HUDEP-2 (cell line): ENCODE measurements around the gene SLC15A1.
"Not testable (repeated sequence)": the region's sequence is repeated elsewhere in the genome, so short reads cannot be mapped to it uniquely, and the experiment has no call there.

ENCODE experiments used
- DNase-seq, 76 experiments: peaks; one replicate each; lab custom pipeline; 2025; ENCODE audit not compliant: unreplicated experiment in 76 of 76; lab: John Stamatoyannopoulos, UW

SLC15A1 gene

DNA sequence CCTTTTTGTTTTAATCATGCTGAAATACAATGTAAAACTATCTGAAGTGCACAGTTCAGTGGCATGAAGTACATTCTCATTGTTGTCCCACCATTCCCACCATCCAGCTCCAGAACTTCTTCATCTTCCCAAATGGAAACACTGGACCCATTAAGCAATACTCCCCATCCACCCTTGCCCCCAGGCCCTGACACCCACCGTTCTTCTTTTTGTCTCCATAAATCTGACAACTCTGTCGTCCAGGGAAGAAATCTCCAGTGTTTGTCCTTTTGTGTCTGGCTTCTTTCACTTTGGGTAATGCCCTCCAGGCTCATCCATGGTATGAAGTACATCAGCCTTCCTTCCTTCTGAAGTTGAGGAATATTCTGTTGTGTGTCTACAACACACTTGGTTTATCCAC is 2.6 kb upstream of the SLC15A1 start:
- no peak for DNase-seq

DNA sequence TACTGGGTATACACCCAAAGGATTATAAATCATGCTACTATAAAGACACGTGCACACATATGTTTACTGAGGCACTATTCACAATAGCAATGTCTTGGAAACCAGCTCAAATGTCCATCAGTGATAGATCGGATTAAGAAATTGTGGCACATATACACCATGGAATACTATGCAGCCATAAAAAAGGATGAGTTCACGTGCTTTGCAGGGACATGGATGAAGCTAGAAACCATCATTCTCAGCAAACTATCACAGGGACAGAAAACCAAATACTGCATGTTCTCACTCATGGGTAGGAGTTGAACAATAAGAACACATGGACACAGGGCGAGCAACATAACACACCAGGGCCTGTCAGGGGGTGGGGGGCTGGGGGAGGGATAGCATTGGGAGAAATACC is 2.0 kb upstream of the SLC15A1 start:
- DNase-seq: not testable (repeated sequence)

DNA sequence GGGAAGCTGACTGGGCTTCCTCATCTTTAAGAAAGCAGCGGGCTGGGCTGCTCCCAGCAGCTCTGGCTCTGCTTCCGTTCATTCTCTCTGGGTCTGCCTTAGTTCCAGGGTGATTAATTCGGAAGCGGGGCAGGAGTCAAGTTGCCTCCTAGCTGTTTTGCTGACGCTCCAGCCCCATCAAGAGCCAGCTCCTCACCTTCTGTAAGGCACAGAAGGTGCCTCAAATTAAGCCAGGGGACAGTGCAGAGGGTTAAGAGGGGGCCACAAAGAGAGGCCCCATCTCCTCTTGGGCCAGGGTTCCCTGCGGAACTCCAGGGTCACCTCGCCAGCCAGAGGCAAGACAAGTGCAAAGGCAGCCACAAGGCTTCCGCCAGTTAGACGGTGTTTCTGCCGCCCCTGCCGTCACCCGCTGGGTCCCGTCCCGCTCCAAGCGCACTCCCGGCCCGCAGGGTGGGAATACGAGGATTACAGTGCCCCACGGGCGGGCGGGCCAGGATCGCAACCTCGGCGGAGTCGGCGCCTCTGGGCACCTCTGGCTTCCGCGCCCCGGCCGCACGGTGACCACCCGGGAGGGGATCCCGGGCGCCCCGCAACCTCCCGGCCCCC is 508 bp downstream of the SLC15A1 start:
- DNase-seq: no peak

DNA sequence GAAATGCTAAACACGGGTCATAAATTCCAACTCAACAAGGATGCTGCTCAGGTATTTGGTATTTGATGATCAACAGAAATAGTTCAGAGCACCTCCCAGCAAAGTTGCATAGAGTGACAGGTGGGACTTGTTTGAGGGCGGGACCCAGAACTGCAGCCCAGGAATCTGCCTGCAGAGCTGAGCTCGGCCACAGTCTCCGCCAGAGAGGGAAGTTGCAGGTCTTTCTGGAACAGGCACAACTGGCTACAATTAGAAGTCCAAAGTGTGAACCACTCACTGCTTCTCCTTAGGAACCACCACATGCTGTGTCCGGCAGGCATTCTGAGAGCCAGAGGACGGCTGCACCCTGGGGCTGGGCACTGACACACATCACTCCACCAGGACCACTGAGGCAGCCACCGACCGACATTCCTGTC is 1.1 kb downstream of the SLC15A1 start:
- no peak for DNase-seq

DNA sequence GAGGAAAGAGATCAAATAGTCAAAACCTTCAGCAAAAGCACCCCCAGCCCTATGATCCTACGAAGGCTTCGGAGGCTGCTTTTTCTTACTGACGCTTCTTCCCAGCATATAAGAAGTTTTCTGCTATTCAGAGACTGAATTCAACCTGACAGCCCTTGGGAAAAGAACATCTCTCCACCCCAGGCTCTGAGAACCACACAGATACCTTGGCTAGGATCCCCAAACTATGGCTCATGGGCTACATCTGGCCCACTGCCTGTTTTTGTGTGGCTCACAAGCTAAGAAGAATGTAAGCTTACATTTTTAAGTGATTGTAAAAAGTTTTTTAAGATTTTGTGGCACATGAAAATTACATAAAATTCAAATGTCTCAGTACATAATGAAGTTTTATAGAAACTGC is 3.0 kb downstream of the SLC15A1 start:
- DNase-seq: no peak

DNA sequence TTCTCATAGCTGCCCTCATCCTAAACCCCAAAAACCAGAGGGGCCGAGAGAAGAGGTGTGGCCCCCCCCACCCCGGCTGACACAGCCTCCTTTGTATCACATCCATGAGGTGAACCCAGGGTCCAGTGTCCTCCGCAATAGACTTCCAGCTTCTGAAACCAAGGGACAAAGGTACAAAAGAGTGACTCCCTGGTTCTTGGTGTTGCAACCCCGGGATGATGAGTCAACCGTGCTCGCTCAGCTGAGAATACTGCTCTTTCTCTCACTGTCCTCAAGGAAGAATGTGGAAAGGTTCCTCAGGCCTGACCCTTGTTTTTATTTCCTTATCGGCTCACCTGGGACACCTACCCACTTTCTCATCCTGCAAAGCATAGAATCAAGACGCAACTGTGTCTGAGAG is 5.5 kb downstream of the SLC15A1 start:
- DNase-seq: no peak

DNA sequence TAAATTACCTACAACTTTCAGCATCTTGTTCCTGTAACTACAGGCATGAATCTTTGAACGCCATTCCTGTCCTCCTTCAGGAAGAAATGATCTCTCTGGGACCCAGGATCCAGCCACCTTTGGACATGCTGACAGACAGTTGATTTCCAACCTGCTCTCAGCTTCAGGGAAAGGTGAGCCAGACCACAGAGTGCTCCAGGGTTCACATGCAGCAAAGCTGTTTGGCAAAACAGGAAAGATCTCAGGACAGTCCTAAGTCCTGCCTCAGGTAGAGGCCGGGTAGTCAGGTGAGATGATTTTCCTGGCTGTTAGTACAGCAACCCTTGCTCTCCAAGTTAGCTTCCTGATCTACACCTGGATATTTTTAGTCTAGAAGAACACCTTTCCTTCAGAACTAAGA is 9.1 kb downstream of the SLC15A1 start:
- DNase-seq: no peak

DNA sequence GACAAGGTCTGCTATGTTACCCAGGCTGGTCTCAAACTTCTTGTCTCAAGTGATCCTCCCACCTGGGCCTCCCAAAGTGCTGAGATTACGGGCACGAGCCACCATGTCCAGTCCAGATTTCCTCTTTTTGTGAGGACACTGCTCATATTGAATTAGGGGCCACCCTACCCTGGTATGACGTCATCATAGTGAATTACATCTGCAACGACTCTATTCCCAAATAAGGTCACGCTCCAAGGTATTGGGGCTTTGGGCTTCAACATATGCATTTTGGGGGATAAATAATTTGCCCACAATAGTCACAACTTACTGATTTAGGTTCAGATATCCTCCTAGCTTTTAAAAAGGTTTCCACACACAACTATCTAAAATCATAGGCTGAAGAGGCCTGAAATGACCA is 9.5 kb downstream of the SLC15A1 start:
- DNase-seq: no peak

DNA sequence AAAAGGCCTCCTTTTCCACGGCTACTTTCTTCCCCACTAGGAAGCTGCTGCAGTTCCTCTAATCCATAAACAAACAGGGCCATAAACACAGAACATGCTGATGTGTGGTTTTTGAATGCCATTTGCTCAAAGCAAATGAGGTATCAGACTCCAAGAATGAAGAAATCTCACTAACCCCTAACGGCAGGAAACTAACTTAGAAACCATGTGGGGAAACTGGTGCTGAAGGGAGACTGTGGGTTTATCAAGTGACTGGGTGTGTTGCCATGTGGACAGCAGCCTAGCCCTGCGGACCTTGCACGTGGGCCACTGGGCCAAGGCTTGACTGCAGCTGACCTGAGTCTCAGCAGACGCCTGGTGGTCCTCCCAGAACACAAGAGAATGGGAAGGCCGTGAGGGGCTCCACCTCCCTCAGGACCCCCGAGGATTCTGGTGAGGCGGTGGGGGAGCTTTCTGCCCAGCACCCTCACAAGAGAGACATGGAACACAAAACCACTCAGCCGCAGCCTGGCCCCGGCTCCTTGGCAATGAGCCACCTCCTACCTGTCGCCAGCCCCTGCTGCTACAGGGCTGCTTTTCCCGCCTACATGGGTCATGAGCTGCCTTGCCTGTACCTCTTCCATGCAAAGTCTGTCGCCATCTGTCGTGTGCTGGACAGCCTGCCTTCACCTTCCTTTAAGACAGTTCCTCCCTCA is 10.6 kb downstream of the SLC15A1 start:
- DNase-seq: no peak

DNA sequence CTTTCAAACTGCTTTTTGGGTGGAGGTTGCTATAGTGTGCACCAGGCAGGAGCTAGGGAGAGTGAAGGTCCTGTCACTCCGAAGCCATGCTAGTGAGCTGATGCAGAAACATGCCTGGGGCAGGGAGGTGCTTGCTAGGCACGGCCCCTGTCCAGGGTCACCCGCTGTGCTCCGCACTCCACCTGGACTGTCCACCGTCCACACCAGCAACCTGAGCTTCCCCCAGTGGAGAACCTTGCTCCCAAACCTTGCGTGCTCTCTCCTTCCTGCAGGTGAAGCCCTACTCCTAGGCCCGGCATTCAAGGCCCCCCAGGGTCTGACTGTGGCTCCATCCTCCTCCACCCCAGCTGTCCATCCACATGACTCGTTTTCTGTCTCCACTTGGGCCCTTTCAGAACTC is 12.3 kb downstream of the SLC15A1 start:
- no peak for DNase-seq

DNA sequence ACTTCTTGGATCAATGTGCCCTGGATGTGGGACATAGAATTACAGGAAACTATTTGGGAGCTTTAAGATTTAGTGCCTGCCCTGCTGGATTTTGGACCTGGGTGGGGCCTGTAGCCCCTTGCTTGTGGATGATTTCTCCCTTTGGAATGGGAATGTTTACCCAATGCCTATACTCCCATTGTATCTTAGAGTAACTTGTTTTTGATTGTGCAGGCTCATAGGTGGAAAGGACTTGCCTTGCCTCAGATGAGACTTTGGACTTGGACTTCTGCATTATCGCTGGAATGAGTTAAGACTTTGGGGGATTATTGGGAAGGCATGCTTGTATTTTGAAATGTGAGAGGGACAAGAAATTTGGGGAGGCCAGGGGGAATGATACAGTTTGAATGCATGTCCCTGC is 13.5 kb downstream of the SLC15A1 start:
- no peak for DNase-seq

DNA sequence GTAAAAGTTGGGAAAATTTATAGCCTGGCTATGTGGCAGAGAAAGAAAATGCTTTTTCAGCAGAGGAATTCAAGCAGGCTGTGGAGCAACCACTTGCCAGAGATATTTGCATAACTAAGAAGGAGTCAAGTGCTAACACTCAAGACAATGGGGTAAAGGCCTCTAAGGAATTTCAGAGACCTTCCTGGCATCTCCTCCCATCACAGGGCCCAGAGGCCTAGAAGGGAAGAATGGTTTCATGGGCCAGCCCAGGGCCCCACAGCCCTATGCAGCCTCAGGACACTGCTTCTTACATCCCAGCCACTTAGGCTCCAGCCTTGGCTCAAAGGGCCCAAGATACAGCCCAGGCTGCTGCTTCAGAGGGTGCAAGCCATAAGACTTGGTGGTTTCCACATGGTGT is 14.3 kb downstream of the SLC15A1 start:
- no peak for DNase-seq

DNA sequence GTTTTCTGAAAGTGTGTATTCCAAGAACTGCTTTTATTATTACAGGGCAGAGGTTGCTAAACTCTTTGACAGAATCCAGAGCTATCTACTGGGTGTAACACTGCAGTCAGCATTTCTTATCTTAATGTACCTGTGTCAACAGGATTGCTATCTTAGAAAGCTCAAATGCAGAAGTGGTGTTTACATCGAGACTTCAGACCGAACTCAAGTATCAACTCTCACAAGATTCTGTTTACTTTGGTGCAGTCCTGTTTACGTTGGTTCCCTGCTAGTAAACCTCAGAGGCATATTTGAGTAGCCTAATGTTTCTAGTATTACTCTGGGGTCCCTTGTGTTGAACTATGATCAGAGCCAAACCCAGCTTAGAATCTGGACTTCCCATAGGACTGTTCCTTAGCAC is 20.5 kb downstream of the SLC15A1 start:
- no peak for DNase-seq

DNA sequence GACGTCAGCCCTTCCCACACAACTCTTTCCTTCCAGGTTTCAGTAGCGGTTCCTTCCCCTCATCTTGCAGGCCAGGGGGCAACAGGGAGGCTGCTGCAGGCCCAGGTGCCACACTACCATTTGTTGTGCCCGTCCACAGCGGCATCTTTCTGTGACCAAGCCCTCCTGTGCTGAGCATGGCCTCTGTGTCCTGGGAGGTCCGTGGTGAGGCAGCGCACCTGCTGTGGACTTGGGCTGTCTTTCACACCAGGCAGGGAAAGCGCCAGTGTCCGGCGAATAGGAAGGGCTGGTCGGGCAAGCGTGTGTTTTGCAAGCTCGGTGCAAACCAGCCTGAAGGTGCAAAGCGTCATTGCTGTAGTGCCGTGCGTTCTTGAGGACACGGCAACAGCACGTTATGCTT is 21.4 kb downstream of the SLC15A1 start:
- DNase-seq: no peak

DNA sequence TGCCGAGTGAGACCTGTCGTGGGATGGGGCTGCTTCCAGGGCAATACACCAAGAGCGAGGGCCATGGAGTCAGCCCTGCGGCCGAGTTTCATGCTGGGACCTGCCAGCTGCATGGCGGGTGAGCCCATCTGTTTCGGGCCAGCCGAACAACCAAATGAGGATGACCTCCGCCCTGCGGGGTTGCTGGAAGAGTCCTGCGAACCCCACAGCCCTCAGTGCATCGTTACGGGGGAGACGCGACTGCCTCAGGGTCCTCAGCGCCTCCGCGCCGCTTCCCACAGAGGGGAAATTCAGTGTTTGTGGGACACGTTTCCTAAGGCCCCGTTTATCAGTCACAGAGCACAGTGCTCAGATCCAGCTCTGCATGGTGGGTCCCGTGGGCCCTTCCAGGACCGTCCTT is 22.0 kb downstream of the SLC15A1 start:
- no peak for DNase-seq

DNA sequence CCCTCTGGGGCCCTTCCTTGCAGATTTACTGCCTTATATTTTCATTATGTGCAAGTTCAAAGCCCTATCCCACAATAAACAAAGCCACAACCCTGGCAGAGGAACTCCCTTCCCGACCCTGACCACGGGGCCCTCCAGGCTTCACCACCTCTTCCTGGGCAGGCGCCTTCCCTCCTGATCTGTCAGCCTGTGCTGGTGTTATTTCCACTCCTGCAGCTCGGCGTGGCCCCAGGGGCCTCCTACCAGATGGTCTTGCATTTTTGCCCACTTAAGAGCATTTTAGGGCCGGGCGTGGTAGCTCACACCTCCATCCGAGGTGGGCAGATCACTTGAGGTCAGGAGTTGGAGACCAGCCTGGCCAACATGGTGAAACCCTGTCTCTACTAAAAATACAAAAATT is 22.8 kb downstream of the SLC15A1 start:
- DNase-seq: no peak

DNA sequence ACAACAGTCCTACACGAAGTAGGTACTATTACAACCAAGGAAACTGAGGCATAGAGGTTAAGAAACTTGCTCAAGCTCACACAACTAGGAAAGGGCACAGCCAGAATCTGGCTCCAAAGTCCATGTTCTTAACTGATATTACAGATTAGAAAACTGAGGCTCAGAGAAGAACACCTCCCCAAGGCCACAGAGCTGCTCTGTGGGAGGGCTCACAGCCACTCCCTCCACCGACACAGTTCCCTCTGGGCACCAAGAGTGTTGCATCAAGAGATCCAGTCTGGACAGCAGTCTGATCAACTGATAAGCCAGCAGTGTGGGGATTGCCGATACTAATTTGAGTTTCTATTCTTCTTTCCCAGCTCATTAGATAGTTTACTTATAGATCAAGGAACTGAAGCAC is 29.5 kb downstream of the SLC15A1 start:
- no peak for DNase-seq

DNA sequence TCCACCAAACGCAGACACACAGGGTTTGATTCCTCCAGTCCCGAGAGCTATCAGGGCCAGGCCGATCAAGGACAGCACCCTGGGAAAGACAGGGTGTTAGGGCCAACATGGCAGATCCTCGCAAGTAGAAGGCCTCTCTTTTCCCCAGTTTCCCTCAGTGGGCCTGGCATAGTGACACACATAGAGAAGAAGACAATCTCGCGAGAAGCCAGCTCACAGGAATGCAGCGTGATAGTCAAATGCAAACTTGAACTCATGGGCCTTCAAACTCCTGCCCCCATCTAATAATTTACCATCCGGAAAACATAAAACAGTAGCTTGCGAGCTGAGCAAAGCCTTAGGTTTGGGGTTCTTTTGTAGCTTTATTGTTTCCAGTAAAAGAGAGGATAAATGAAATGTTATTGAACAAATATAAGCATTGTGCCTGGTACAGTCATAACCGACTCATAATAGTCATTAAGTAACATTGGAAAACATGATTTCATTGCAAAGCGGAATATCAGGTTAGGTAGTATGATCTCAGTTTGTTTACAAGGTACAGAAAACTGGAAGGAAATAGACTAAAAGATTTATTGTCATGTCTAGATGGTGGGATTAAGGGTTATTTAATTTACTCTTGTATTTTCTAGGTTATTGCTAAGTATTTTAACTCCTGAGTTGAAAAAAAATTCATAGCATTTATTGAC is 30.5 kb downstream of the SLC15A1 start:
- DNase-seq: no peak

DNA sequence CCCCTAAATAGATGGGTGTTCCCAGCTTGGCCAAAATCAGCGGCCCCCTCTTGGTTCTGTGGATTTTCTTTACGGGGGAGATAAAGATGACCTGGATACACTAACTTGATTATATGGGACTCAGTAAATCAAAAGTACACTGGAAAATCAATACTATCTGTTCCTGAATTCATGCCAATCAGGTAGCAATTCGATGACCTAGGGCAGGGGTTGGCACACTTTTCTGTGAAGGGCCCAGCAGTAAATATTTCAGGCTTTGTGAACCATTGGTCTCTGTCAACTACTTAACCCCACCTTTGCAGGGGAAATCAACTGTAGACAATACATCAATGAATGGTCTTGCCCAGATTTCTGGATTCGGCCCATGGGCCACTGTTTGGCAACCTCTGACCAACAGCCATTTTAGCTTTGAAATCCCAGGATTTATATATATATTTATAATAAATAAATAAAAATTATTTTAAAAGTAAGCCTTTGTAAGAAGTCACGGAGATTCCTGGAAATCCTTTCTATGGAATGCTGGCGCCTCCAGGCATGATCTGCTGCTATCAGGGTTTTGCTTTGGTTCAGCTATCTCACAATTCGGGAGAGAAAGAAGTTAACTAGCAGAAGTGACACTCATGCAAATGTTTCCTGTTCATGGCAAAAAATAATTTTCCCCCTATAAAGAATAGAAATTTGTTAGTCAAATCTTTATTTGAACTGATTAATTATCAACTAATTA is 32.8 kb downstream of the SLC15A1 start:
- no peak for DNase-seq

DNA sequence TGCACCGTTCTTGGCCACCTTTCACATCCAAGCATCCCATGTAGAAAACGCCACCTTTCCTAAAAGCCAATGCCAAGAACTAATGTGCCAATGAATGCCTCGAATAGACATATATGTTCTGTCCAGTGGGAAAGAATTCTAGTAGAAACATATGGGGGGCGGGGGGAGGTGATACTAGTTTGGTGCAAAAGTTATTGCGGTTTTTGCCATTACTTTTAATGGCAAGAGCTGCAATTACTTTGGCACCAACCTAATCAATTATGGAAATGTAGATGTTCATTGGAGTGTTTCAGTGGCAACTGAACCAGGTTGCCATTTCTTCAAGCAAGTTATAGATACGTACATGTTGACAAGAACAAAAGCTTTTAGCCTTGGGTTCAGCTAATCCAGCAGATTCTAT is 34.6 kb downstream of the SLC15A1 start:
- no peak for DNase-seq

DNA sequence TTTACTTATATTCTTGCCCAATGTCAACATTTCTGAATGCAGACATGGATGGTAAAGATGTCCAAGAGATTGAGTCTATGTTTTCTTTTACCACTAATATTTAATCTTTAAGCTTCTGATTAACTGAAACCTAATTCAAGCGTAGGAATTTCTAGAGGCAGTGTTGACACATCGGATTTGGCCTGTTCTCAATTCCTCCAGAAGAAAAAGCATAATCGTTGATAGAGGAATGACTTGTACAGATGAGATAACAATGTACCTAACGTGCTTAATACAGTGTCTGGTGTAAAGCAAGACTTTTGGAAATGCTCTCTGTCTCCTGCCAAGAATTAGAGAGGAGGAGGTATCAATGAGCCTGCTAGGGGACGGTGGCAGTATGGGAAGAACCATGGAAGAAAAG is 35.2 kb downstream of the SLC15A1 start:
- no peak for DNase-seq

DNA sequence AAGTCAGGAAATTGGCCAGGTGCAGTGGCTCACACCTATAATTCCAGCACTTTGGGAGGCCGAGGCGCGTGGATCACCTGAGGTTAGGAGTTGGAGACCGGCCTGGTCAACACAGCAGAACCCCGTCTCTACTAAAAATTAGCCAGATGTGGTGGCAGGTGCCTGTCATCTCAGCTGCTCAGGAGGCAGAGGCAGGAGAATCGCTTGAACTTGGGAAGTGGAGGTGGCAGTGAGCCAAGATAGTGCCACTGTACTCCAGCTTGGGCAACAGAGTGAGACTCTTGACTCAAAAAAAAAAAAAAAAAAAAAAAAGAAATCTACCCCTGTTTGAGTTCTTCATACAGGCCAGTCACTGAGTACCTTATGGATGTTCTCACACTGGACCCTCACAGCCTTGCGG is 42.0 kb downstream of the SLC15A1 start:
- DNase-seq: no peak
